Activated naive CD4-positive, alpha-beta T cell treated with anti-CD3 and anti-CD28 coated beads, Interleukin-2, amount 50 U/mL, for 24 hours (primary cell): ENCODE results near the gene KCND1.

Experiments
- H3K27ac Mint-ChIP-seq: one replicate; pipeline ENCODE4 v1.8.0; 2021; ENCODE audit warnings: mild to moderate bottlenecking, mixed read lengths
- H3K27me3 Mint-ChIP-seq: one replicate; pipeline ENCODE4 v1.8.0; 2021; ENCODE audit warnings: mixed read lengths
- H3K36me3 Mint-ChIP-seq: one replicate; pipeline ENCODE4 v1.8.0; 2021; ENCODE audit warnings: mixed read lengths
- H3K4me1 Mint-ChIP-seq: one replicate; pipeline ENCODE4 v1.8.0; 2021; ENCODE audit warnings: mixed read lengths
- H3K4me3 Mint-ChIP-seq: one replicate; pipeline ENCODE4 v1.8.0; 2021; ENCODE audit warnings: mild to moderate bottlenecking, mixed read lengths
- H3K9me3 Mint-ChIP-seq: one replicate; pipeline ENCODE4 v1.8.0; 2021; ENCODE audit warnings: mixed read lengths

The KCND1 gene

DNA sequence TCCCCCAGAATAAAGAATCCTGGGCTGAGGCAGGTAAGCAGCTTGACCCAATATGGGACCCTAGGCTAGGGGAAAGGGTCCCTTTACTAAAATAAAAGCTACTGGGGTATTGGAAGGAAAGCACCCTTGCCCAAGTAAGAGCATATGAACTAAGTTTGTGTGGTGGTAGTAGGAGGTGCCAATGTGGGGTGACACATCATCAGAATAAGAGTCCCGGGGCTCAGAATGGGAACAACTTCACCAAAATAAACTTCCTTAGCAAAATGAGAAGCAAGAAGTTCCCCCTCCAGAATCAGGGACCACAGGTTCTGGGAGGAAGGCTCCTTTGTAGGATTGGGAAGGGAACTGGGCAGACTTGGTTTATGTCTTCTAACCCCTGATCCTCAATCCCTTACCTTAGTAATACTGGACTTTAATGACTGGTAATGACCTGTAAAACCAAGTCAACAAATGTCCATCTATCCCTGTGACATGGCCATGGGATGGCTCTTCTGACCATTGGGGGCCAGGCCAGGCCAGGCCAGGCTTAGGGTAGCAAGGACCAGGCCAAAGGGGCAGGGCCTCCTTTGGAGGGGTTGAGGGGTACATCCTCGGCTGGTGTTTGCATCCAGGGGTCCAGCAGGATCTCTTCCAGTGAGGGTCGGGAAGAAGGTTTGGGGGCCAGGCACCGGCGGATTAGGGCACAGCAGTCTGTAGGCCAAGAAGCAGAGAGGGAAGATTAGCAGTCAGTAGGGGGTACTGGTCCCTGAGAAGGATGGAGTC lies 57.9 kb downstream of the KCND1 start:
- Mint-ChIP-seq H3K4me1 (peaks cover 48% of the 10 kb centered on the region), H3K27ac (peak overlapping the region; percentile 74), H3K4me3 (peak overlapping the region; percentile 95), H3K9me3 (no peaks in the 10 kb centered on the region), H3K27me3 (no peaks in the 10 kb centered on the region), H3K36me3 (peaks cover 8% of the 10 kb centered on the region)

GRCh38 chrX:48911412-48912182 lies 60.0 kb downstream of the KCND1 start, which contains the start of gene SLC35A2:
Gene SLC35A2, minus strand, starts transcription at chrX:48911646. Its CDS starts 10 bp downstream, at chrX:48911636.
- Mint-ChIP-seq H3K4me3 (peak within 1 kb of the TSS; percentile 91), H3K36me3 (peaks cover 2% of the 10 kb centered on the region), H3K27me3 (no peaks in the 10 kb centered on the region), H3K9me3 (no peaks in the 10 kb centered on the region), H3K4me1 (peaks cover 44% of the 10 kb centered on the region), H3K27ac (peak within 1 kb of the TSS; percentile 99)
